GM12875 (cell line): ENCODE data around the gene PLA2G2A.

ENCODE experiments used
- H3K4me3 ChIP-seq: one replicate; pipeline ENCODE4 v1.5.1; 2011; ENCODE audit warnings: low read depth, low read length, control low read depth
- TF ChIP-seq, protein P1 (sequence below): IDR thresholded peaks from 2 replicates; pipeline ENCODE4 v1.5.1; 2011; ENCODE audit warnings: low read depth, mild to moderate bottlenecking, control low read depth, inconsistent platforms, low read length, moderate library complexity, borderline replicate concordance; ENCODE audit not compliant: insufficient read depth

Gene PLA2G2A

DNA sequence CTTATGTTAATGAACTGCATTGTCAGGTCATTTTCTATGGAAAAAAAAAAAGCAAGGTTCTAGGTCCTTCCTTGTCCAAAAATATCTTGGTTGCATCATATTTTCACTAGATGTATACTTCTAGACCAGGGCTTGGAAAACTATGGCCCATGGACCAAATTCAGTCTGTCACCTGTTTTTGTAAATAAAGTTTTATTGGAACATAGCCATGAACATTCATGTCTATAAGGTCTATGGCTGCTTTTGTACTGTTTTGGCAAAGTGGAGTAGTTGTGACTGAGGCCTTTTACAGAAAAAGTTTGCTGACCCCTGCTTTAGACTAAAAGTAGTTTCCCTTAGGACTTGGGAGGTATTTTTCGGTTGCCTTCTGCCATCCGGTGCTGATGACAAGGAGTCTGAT is 36.8 kb downstream of the PLA2G2A start:
- TF ChIP-seq, protein P1, sequence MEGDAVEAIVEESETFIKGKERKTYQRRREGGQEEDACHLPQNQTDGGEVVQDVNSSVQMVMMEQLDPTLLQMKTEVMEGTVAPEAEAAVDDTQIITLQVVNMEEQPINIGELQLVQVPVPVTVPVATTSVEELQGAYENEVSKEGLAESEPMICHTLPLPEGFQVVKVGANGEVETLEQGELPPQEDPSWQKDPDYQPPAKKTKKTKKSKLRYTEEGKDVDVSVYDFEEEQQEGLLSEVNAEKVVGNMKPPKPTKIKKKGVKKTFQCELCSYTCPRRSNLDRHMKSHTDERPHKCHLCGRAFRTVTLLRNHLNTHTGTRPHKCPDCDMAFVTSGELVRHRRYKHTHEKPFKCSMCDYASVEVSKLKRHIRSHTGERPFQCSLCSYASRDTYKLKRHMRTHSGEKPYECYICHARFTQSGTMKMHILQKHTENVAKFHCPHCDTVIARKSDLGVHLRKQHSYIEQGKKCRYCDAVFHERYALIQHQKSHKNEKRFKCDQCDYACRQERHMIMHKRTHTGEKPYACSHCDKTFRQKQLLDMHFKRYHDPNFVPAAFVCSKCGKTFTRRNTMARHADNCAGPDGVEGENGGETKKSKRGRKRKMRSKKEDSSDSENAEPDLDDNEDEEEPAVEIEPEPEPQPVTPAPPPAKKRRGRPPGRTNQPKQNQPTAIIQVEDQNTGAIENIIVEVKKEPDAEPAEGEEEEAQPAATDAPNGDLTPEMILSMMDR: no peak
- H3K4me3 ChIP-seq: no peak overlapping the region

DNA sequence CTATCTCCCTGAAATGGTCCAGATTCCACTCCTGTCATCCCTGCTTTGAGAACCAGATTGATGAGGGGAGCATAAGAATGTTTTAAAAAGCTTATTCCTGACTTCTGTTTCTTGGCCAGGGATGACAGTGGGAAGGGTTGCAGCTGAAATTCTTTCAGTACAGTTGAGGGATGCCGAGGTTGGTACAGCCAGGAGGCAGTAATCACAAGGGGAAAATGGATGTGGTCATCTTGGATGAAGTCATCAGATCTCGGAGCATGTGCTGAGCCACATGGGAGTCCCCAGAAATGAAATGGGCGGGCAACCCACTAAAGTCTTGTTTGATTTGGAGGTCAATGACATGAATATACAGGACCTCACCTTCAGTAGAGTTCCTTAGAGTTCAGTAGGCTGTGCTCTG is 37.3 kb downstream of the PLA2G2A start:
- H3K4me3 ChIP-seq: no peak overlapping the region
- TF ChIP-seq, protein P1: no peak

DNA sequence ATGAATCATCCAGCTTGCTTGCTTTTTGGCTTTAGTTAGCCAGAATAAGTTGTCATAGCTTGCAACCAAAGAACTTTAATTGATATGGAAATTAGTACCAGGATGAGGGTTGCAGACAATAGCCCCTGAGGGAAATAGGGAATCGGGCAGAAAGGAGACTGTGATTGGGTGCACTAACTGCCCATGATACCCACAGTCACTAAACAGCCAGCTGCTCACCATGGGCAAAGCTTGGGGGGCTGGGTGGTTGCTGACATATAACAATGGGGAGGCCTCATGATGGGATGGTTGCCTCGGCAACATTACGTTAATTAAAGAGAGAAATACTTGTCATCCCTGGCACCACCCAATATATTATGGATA is 38.2 kb downstream of the PLA2G2A start:
- TF ChIP-seq, protein P1: no peak
- no peak overlapping the region for H3K4me3 ChIP-seq

DNA sequence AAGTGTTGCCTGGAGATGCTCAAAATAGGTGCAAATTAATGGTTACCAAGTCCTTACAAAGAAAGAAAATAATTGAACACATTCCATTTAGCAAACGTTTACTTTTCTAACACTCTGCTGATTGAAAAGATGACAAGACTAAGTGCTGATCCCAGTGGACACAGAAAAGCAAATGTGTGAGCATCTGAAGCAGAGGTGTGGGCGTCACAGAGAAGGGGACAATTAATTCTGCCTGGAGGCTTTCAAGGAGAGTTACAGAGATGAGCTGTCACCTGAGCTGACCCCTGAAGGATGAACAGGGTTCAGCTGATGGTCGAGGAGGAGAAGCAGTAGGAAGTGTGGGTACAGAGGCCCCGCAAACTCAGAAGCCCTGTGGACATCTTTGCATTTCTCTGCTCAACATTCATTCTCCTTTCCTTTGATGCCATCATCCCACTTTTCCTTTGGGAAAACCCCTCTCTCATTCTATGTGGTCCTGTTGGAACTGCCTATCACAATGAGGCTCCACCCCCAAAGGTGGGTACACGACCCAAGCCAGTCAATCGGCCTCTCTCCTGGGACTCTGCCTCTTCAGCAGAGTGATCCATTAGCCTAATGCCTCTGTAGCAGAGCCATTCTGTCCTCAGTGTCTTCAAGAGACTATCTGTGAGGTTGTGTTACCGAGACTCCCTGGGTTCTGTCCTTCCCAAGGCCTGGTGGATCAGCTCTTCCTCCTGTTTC is 38.8 kb downstream of the PLA2G2A start:
- TF ChIP-seq, protein P1: no peak

DNA sequence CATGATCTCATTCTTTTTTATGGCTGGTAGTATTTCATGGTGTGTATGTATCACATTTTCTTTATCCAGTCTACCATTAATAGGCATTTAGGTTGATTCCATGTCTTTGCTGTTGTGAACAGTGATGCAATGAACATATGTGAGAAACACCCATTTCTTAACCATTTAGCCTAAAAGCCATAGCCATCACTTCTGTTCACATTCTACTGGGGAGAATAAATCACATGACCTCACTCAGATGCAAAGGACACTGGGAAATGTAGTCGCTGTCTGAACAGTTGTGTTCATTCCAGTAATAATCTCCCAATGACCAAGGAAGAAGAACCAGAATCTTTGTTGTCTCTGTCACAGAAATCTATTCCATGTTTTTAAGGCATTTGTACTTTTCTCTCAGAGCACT is 40.9 kb downstream of the PLA2G2A start:
- no peak overlapping the region for H3K4me3 ChIP-seq
- TF ChIP-seq, protein P1: no peak

More for the DNA sequence above, 38.8 kb downstream of the PLA2G2A start:
- no peak overlapping the region for H3K4me3 ChIP-seq

DNA sequence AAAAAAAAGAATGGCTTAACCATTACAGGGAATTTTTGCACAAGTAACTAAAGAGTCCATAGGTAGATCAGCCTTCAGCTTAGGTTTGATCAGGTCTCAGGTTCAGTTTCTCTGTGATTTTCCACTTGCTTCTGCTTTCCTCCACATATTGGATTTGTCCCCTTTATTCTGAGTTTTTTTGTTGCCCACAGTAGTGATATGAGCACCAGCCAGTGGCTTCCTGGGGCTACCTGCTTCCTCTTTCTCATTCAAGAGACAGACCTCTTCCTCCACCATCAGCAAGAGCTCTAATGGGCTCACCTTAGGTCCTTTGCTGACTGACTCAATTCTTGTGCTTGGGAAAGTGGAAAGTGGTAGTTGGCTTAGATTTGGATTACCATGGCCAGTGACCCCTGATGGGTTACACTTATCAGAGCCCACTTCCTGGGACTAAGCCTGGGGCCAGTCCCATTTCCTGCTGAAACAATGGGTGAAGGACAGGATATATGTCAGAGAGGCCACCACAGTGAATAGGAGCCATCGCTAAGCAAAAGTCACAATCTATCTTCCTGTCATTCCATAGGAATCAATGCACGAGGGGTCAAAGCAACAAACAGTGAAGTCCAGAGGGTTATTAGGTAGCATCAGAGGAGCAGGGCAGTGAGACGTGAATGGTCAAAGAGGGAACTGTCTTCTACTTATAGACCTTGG is 43.2 kb downstream of the PLA2G2A start:
- no peak overlapping the region for H3K4me3 ChIP-seq
- TF ChIP-seq, protein P1: no peak

DNA sequence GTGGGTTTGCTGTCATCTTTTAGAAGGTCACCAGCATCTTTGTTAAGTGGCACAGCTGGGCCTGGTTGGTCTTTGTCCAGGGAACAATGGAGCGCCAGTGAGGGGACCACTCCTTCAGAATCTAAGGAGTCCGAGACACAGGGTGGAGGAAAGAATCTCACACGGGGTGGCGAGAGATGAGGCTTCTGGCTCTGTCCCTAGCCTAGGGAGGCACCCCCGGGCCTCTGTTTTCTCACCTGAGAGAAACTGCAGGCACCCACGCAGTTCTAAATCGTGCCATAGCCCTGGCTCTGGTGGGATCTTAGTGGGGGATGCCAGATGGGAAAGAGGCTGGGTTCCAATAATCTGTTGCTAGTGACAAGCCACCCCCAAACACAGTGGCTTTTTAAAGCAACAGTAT is 45.1 kb downstream of the PLA2G2A start:
- TF ChIP-seq, protein P1: no peak
- H3K4me3 ChIP-seq: no peak overlapping the region
